Measurements from ENCODE around the gene BBS4.

The BBS4 gene

DNA sequence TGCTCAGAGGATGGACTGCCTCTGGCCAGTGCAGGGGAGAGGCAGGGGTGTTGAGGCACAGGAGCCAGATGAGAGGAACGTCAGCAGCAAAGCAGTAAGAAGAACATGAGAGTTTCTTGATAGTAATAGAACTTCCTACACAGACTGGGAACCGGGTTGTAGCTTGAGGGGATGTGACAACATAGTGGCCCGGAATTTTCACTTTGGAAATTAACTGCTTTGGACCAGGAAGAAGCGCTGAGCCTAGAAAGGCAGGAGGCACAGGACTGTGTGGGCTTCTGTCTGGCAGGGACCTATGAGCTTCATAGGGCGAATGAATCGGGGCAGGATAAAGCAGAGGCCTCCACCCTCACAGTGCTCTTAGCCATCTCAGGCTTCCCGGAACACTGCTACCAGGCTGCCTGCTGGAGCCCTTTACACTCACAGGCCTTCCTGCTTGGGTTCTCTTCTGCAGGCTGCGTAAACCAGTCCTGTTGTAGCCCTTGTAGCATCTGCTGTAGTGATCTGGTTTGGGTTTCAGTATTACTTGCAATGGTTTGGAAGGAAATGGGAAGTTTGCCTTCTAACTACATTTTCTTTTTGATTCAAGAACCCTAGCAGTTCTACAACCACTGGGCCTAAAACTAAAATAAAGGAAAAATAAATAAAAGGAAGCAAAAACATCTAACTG is 100.8 kb downstream of the BBS4 start:
- Histone ChIP-seq H3K36me3 (replicated peaks; ENCODE audit: low read depth, low read length) (peaks cover 2% of the 10 kb centered on the region), H3K4me2 (ENCODE audit: low read length) (peak overlapping the region; percentile 62), H3K4me3 (ENCODE audit: low read length) (peak overlapping the region; percentile 31), H3K9ac (ENCODE audit: low read length) (peak overlapping the region; percentile 16; the same call in 1 of the 2 replicates), H2AFZ (ENCODE audit: low read depth, low read length) (peak overlapping the region; percentile 81), H3K27me3 (ENCODE audit: low read depth, low read length) (no peaks in the 10 kb centered on the region), H3K79me2 (ENCODE audit: low read length) (peaks cover 17% of the 10 kb centered on the region), H4K20me1 (ENCODE audit: insufficient read depth, low read length) (peaks cover 8% of the 10 kb centered on the region), H3K9me3 (ENCODE audit: insufficient read depth, low read length) (no peaks in the 10 kb centered on the region), H3K4me1 (ENCODE audit: low read length) (peaks cover 30% of the 10 kb centered on the region), H3K27ac (ENCODE audit: low read length) (peak overlapping the region; percentile 47)
- no peak for TF ChIP-seq EZH2phosphoT487 (IDR thresholded peaks at IDR 0.05; ENCODE audit: low read depth)
- TF ChIP-seq, protein P1, sequence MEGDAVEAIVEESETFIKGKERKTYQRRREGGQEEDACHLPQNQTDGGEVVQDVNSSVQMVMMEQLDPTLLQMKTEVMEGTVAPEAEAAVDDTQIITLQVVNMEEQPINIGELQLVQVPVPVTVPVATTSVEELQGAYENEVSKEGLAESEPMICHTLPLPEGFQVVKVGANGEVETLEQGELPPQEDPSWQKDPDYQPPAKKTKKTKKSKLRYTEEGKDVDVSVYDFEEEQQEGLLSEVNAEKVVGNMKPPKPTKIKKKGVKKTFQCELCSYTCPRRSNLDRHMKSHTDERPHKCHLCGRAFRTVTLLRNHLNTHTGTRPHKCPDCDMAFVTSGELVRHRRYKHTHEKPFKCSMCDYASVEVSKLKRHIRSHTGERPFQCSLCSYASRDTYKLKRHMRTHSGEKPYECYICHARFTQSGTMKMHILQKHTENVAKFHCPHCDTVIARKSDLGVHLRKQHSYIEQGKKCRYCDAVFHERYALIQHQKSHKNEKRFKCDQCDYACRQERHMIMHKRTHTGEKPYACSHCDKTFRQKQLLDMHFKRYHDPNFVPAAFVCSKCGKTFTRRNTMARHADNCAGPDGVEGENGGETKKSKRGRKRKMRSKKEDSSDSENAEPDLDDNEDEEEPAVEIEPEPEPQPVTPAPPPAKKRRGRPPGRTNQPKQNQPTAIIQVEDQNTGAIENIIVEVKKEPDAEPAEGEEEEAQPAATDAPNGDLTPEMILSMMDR (IDR thresholded peaks at IDR 0.05; ENCODE audit: low read depth, low read length) = no peak

- Histone ChIP-seq H3K4me2 (ENCODE audit: low read length) (peak overlapping the region; percentile 62), H3K36me3 (replicated peaks; ENCODE audit: low read depth, low read length) (no peaks in the 10 kb centered on the region), H3K4me1 (ENCODE audit: low read length) (peaks cover 26% of the 10 kb centered on the region), H3K4me3 (ENCODE audit: low read length) (peak overlapping the region; percentile 31), H3K27ac (ENCODE audit: low read length) (peak overlapping the region; percentile 47), H3K9ac (ENCODE audit: low read length) (peak overlapping the region; percentile 16; the same call in 1 of the 2 replicates), H2AFZ (ENCODE audit: low read depth, low read length) (peak overlapping the region; percentile 81; the same call in 1 of the 2 replicates), H3K79me2 (ENCODE audit: low read length) (peaks cover 10% of the 10 kb centered on the region), H4K20me1 (ENCODE audit: insufficient read depth, low read length) (peaks cover 2% of the 10 kb centered on the region; the same call in 1 of the 2 replicates), H3K9me3 (ENCODE audit: insufficient read depth, low read length) (no peaks in the 10 kb centered on the region), H3K27me3 (ENCODE audit: low read depth, low read length) (no peaks in the 10 kb centered on the region)
- TF ChIP-seq EZH2phosphoT487 (IDR thresholded peaks at IDR 0.05; ENCODE audit: low read depth) = no peak
- TF ChIP-seq, protein P1 (IDR thresholded peaks at IDR 0.05; ENCODE audit: low read depth, low read length) = no peak
Measured at GRCh38 chr15:72787526-72787925, 101.5 kb downstream of the BBS4 start.

Data from OCI-LY3 (cell line).